ENCODE data around the gene SUGP2. TPM values are rescaled to one million over a fixed set of nuclear protein-coding genes. Genes with fewer than 3 reads are reported as not detected.

The SUGP2 gene
- total RNA-seq, 1 donor from 2014 or later, result 123 TPM

DNA sequence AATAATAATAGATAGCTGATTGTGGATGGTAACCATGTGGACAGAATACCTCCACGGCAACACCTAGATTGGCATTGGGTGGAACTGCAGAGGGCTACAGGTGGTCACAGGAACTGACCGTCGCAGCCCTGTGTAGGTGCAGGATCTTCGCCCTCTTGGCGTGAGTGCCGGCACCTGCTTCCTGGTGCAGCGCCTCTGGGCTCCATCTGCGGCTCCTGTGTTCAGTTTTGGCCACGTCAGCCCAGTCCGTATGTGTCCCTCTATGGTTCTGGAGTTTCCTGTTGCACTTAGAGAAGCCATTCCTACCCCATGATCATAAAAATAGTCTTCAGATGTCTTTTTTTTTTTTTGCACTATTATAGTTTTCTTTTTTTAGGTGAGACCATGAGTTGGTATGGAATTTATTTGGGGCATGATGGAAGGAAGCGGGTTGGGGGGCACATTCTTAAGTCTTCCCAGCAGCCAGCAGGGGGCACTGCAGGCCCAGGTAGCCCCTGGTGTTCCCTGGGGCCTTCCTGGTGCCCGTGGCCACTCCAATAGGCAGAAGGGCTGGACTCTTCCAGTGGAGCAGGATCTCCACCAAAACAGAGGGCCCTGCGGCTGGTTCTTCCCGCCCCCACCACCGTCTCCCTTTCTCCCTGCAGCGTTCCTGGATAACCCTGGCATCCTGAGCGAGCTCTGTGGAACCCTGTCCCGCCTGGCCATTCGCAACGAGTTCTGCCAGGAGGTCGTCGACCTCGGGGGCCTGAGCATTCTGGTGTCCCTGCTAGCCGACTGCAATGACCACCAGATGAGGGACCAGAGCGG, 20.4 kb upstream of the SUGP2 start:
- no peak overlapping the region for H3K4me3 Mint-ChIP-seq
- no peaks in the 10 kb centered on the region for H3K4me1 Mint-ChIP-seq (ENCODE audit: unreplicated experiment)
- H3K27me3 Mint-ChIP-seq, result no peaks in the 10 kb centered on the region
- H3K9me3 Mint-ChIP-seq, result no peaks in the 10 kb centered on the region
- H3K36me3 Mint-ChIP-seq, result no peaks in the 10 kb centered on the region
- TF ChIP-seq, protein P1, sequence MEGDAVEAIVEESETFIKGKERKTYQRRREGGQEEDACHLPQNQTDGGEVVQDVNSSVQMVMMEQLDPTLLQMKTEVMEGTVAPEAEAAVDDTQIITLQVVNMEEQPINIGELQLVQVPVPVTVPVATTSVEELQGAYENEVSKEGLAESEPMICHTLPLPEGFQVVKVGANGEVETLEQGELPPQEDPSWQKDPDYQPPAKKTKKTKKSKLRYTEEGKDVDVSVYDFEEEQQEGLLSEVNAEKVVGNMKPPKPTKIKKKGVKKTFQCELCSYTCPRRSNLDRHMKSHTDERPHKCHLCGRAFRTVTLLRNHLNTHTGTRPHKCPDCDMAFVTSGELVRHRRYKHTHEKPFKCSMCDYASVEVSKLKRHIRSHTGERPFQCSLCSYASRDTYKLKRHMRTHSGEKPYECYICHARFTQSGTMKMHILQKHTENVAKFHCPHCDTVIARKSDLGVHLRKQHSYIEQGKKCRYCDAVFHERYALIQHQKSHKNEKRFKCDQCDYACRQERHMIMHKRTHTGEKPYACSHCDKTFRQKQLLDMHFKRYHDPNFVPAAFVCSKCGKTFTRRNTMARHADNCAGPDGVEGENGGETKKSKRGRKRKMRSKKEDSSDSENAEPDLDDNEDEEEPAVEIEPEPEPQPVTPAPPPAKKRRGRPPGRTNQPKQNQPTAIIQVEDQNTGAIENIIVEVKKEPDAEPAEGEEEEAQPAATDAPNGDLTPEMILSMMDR (conservative IDR thresholded peaks at IDR 0.05), result peak; percentile 85
- DNase-seq (ENCODE audit: extremely low spot score, unreplicated experiment), result no peak
- H3K27ac Mint-ChIP-seq, result no peak overlapping the region

DNA sequence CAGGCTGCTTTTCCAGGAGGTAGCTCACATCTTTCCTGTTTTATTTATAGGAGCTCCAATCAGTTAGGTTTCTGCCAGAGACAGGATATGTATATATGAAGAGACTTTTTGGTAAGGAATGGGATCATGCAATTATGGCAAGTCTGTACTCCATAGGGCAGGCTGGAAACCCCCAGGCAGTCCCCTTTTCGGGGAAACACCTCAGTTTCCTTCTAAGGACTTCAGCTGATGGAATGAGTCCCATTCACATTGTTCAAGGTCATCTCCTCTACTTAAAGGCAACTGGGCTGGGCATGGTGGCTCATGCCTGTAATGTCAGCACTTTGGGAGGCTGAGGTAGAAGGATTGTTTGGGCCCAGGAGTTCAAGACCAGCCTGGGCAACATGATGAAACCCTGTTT, 19.6 kb upstream of the SUGP2 start:
- H3K36me3 Mint-ChIP-seq, result no peaks in the 10 kb centered on the region
- H3K4me3 Mint-ChIP-seq, result no peak overlapping the region
- H3K27ac Mint-ChIP-seq, result no peak overlapping the region
- TF ChIP-seq, protein P1 (conservative IDR thresholded peaks at IDR 0.05), result no peak
- H3K9me3 Mint-ChIP-seq, result no peaks in the 10 kb centered on the region
- no peaks in the 10 kb centered on the region for H3K27me3 Mint-ChIP-seq
- no peaks in the 10 kb centered on the region for H3K4me1 Mint-ChIP-seq (ENCODE audit: unreplicated experiment)
- DNase-seq (ENCODE audit: extremely low spot score, unreplicated experiment), result no peak

DNA sequence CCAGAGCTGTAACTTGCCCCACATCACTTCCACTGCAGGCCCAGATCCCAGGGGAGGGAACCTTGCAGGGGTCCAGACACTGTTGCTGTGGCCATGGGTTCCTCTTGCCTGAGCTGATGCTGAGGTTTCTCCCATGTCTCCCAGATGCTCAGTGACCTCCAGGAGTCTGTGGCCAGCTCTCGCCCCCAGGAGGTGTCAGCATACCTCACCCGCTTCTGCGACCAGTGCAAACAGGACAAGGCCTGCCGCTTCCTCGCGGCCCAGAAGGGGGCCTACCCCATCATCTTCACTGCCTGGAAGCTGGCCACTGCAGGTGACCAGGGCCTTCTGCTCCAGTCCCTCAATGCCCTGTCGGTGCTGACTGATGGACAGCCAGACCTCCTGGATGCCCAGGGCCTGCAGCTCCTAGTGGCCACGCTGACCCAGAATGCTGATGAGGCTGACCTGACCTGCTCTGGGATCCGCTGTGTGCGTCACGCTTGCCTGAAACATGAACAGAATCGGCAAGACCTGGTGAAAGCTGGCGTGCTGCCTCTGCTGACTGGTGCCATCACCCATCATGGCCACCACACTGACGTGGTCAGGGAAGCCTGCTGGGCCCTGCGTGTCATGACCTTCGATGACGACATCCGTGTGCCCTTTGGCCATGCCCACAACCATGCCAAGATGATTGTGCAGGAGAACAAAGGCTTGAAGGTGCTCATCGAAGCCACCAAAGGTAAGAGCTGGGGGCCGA, 18.3 kb upstream of the SUGP2 start:
- H3K36me3 Mint-ChIP-seq, result peaks cover 4% of the 10 kb centered on the region
- H3K9me3 Mint-ChIP-seq, result no peaks in the 10 kb centered on the region
- DNase-seq (ENCODE audit: extremely low spot score, unreplicated experiment), result no peak
- TF ChIP-seq, protein P1 (conservative IDR thresholded peaks at IDR 0.05), result no peak
- H3K4me3 Mint-ChIP-seq, result no peak overlapping the region
- no peak overlapping the region for H3K27ac Mint-ChIP-seq
- no peaks in the 10 kb centered on the region for H3K4me1 Mint-ChIP-seq (ENCODE audit: unreplicated experiment)
- no peaks in the 10 kb centered on the region for H3K27me3 Mint-ChIP-seq

DNA sequence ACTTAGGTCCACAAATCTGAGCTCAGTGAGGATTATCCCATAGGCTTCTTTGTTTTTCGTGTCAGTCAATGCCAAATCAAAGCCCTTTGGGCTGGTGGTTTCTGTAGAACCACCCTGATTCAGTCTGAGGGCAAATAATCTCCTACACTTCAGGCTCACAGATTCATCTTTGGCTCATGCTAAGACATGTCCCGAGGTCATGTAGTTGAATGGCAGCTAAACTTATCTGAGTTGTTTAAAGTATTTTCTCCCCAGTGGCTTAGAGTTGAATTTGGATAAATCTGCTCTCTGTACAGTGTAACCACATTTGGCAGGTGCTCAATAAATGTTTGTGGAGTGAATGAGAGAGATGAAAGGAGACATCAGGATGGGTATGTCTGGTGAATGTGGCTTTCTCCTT, 17.4 kb upstream of the SUGP2 start:
- Mint-ChIP-seq H3K36me3 (peaks cover 4% of the 10 kb centered on the region), H3K27me3 (no peaks in the 10 kb centered on the region), H3K4me1 (ENCODE audit: unreplicated experiment) (no peaks in the 10 kb centered on the region), H3K4me3 (no peak overlapping the region), H3K9me3 (no peaks in the 10 kb centered on the region), H3K27ac (no peak overlapping the region)
- TF ChIP-seq, protein P1 (conservative IDR thresholded peaks at IDR 0.05), result no peak
- DNase-seq (ENCODE audit: extremely low spot score, unreplicated experiment), result no peak

DNA sequence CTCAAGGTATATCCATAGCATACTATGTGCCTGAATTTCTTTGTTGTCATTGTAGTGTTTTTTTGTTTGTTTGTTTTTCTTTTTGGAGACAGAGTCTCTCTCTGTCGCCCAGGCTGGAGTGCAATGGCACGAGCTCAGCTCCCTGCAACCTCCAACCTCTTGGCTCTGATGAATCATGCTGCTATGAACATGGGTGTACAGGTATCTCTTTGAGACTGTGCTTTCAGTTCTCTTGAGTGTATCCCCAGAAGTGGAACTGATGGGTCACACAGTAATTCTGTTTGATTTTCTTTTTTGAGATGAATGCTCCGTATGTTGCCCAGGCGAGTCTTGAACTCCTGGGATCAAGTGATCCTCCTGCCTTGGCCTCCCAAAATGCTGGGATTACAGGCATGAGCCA, 16.8 kb upstream of the SUGP2 start:
- H3K4me3 Mint-ChIP-seq, result no peak overlapping the region
- H3K4me1 Mint-ChIP-seq (ENCODE audit: unreplicated experiment), result no peaks in the 10 kb centered on the region
- no peaks in the 10 kb centered on the region for H3K27me3 Mint-ChIP-seq
- peaks cover 6% of the 10 kb centered on the region for H3K36me3 Mint-ChIP-seq
- TF ChIP-seq, protein P1 (conservative IDR thresholded peaks at IDR 0.05), result no peak
- no peaks in the 10 kb centered on the region for H3K9me3 Mint-ChIP-seq
- no peak overlapping the region for H3K27ac Mint-ChIP-seq
- no peak for DNase-seq (ENCODE audit: extremely low spot score, unreplicated experiment)

All from type B pancreatic cell (in vitro differentiated cells).